ENCODE measurements around the gene MTCL1.

The MTCL1 gene

DNA sequence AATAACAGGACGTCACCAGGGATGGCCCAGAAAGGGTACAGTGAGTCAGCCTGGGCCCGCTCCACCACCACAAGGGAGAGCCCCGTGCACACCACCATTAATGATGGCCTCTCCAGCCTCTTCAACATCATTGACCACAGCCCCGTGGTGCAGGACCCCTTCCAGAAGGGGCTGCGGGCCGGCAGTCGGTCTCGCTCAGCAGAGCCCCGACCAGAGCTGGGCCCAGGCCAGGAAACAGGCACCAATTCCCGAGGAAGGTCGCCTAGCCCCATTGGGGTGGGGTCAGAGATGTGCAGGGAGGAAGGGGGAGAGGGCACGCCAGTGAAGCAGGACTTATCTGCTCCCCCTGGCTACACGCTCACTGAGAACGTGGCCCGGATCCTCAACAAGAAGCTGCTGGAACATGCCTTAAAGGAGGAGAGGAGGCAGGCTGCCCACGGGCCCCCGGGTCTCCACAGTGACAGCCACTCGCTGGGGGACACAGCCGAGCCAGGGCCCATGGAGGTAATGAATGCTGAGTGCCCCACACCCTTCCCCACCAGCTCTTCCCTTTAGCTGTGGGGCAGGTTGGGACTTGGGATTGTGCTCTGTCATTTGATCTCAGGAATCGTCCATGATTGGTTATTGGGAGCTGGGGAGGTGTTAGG lies 120.5 kb downstream of the MTCL1 start:
- TF ChIP-seq TAF1 (IDR thresholded peaks at IDR 0.05; ENCODE audit: borderline replicate concordance, insufficient read depth, low read length): no peak
- TF ChIP-seq POLR2AphosphoS5 (IDR thresholded peaks at IDR 0.05; ENCODE audit: low read depth, low read length): no peak
- no peak for TF ChIP-seq SIN3A (IDR thresholded peaks at IDR 0.05; ENCODE audit: borderline replicate concordance, insufficient read depth, low read length)
- TF ChIP-seq, protein P1, sequence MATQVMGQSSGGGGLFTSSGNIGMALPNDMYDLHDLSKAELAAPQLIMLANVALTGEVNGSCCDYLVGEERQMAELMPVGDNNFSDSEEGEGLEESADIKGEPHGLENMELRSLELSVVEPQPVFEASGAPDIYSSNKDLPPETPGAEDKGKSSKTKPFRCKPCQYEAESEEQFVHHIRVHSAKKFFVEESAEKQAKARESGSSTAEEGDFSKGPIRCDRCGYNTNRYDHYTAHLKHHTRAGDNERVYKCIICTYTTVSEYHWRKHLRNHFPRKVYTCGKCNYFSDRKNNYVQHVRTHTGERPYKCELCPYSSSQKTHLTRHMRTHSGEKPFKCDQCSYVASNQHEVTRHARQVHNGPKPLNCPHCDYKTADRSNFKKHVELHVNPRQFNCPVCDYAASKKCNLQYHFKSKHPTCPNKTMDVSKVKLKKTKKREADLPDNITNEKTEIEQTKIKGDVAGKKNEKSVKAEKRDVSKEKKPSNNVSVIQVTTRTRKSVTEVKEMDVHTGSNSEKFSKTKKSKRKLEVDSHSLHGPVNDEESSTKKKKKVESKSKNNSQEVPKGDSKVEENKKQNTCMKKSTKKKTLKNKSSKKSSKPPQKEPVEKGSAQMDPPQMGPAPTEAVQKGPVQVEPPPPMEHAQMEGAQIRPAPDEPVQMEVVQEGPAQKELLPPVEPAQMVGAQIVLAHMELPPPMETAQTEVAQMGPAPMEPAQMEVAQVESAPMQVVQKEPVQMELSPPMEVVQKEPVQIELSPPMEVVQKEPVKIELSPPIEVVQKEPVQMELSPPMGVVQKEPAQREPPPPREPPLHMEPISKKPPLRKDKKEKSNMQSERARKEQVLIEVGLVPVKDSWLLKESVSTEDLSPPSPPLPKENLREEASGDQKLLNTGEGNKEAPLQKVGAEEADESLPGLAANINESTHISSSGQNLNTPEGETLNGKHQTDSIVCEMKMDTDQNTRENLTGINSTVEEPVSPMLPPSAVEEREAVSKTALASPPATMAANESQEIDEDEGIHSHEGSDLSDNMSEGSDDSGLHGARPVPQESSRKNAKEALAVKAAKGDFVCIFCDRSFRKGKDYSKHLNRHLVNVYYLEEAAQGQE (IDR thresholded peaks at IDR 0.05; ENCODE audit: insufficient read depth in 1 of 2, low read depth in 2 of 2, low read length in 2 of 2): no peak

DNA sequence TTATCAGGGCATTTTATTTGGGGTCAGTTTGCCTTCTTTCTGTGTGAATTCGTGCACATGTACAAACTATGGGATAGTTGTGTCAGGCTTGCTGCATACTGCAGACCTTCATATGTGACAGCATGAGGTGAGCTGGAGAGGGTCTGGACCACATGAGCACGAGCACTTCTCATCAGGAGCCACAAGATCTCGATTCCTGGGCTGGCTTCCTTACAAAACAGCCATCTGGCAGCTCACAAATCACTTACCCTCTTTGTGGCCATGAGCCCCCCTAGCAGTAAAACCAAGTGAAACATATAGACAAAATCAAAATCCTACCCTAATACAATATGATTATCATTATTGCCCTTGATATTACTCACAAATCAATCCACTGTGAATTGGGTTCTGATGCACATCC lies 121.2 kb downstream of the MTCL1 start:
- TF ChIP-seq SIN3A (IDR thresholded peaks at IDR 0.05; ENCODE audit: borderline replicate concordance, insufficient read depth, low read length) (no peak), TAF1 (IDR thresholded peaks at IDR 0.05; ENCODE audit: borderline replicate concordance, insufficient read depth, low read length) (no peak), POLR2AphosphoS5 (IDR thresholded peaks at IDR 0.05; ENCODE audit: low read depth, low read length) (no peak), FOXP2 (optimal IDR thresholded peaks at IDR 0.05; ENCODE audit: borderline replicate concordance, extremely low read depth, extremely low read length, insufficient read depth) (no peak)
- TF ChIP-seq, protein P1 (IDR thresholded peaks at IDR 0.05; ENCODE audit: insufficient read depth in 1 of 2, low read depth in 2 of 2, low read length in 2 of 2): no peak

DNA sequence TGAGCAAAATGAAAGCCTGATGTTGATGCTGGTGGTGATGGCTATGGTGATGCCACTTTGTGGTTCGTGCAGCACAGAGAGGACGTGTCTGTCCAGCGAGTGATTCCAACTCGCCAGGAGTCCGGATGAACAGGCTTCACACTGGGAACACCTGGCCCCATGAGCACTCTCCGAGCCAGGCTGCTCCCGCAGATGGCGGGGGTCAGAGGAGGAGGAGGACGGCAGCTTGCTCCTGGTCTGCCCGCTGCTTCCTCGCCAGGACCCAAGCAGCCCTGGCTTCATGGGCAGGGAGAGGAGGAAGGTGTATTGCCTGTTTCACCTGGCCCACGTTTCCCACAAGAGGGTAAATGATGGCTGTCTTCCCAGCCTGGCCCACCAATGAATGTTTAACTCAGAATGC lies 121.6 kb downstream of the MTCL1 start:
- TF ChIP-seq FOXP2 (optimal IDR thresholded peaks at IDR 0.05; ENCODE audit: borderline replicate concordance, extremely low read depth, extremely low read length, insufficient read depth): no peak
- TF ChIP-seq SIN3A (IDR thresholded peaks at IDR 0.05; ENCODE audit: borderline replicate concordance, insufficient read depth, low read length): no peak
- TF ChIP-seq POLR2AphosphoS5 (IDR thresholded peaks at IDR 0.05; ENCODE audit: low read depth, low read length): no peak
- no peak for TF ChIP-seq TAF1 (IDR thresholded peaks at IDR 0.05; ENCODE audit: borderline replicate concordance, insufficient read depth, low read length)
- TF ChIP-seq, protein P1 (IDR thresholded peaks at IDR 0.05; ENCODE audit: insufficient read depth in 1 of 2, low read depth in 2 of 2, low read length in 2 of 2): no peak

DNA sequence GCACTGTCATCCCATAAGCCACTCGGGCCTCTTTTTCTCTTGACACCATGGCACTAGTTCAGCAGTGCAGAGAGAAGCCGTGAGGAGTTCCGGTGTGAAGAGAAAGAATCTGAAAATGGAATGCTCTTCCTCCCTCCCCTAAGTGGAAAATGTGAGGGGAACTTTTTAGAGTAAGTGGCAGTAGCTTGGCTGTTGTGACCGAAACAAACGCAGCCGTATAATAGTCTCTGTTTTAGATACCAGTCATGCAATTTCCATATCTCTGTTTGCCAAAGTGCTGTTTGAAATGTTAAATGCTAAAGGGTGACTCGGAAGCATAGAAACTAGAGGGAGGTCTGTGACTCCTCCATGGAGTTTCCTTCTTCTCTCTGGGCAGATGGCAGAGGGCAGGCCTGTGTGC lies 122.9 kb downstream of the MTCL1 start:
- TF ChIP-seq, protein P1 (IDR thresholded peaks at IDR 0.05; ENCODE audit: insufficient read depth in 1 of 2, low read depth in 2 of 2, low read length in 2 of 2): no peak
- no peak for TF ChIP-seq POLR2AphosphoS5 (IDR thresholded peaks at IDR 0.05; ENCODE audit: low read depth, low read length)
- no peak for TF ChIP-seq SIN3A (IDR thresholded peaks at IDR 0.05; ENCODE audit: borderline replicate concordance, insufficient read depth, low read length)
- TF ChIP-seq FOXP2 (optimal IDR thresholded peaks at IDR 0.05; ENCODE audit: borderline replicate concordance, extremely low read depth, extremely low read length, insufficient read depth): no peak
- no peak for TF ChIP-seq TAF1 (IDR thresholded peaks at IDR 0.05; ENCODE audit: borderline replicate concordance, insufficient read depth, low read length)

DNA sequence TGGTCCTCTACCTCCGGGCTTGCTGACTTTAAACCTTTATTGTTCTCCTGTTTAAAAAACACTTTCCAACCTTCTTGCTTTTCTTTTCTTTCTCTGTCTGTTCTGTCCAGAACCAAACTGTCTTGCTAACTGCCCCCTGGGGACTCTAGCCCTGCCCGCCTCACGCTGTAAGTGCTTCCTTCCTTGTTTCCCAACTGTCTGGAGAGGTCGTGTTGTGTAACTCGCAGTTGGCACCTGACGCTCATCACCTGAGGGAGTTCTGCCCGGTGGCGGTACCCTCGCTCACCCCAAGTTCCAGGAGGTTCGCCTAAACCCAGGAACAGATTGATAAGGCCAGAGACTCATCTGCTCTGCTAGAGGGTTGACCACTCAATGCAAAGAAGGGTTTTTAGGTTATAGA lies 123.4 kb downstream of the MTCL1 start:
- no peak for TF ChIP-seq TAF1 (IDR thresholded peaks at IDR 0.05; ENCODE audit: borderline replicate concordance, insufficient read depth, low read length)
- TF ChIP-seq SIN3A (IDR thresholded peaks at IDR 0.05; ENCODE audit: borderline replicate concordance, insufficient read depth, low read length): no peak
- TF ChIP-seq, protein P1 (IDR thresholded peaks at IDR 0.05; ENCODE audit: insufficient read depth in 1 of 2, low read depth in 2 of 2, low read length in 2 of 2): no peak
- TF ChIP-seq POLR2AphosphoS5 (IDR thresholded peaks at IDR 0.05; ENCODE audit: low read depth, low read length): no peak
- TF ChIP-seq FOXP2 (optimal IDR thresholded peaks at IDR 0.05; ENCODE audit: borderline replicate concordance, extremely low read depth, extremely low read length, insufficient read depth): no peak

Data from PFSK-1 (cell line).